PFSK-1 (cell line): ENCODE measurements around the gene RRAD.

Experiments used
- FOXP2 ChIP-seq: optimal IDR thresholded peaks from 2 replicates; pipeline ENCODE3; 2011; ENCODE audit warnings: borderline replicate concordance, control low read depth, inconsistent platforms; ENCODE audit not compliant: insufficient read depth; ENCODE audit errors: extremely low read length, extremely low read depth
- POLR2AphosphoS5 ChIP-seq: IDR thresholded peaks from 2 replicates; pipeline ENCODE4 v1.6.1; 2012; ENCODE audit warnings: low read depth, mild to moderate bottlenecking, control low read depth, low read length, moderate library complexity
- REST ChIP-seq, 2 experiments: IDR thresholded peaks; 2 replicates each; pipeline versions ENCODE4 v1.6.1 to v1.8.0; 2011 to 2012; ENCODE audit warnings: low read depth in 2 of 2, low read length in 2 of 2, control low read depth in 1 of 2, inconsistent platforms in 1 of 2, mild to moderate bottlenecking in 1 of 2, moderate library complexity in 1 of 2; ENCODE audit not compliant: insufficient read depth in 1 of 2
- SIN3A ChIP-seq: IDR thresholded peaks from 2 replicates; pipeline ENCODE4 v1.6.1; 2012; ENCODE audit warnings: mild to moderate bottlenecking, low read length, moderate library complexity, borderline replicate concordance; ENCODE audit not compliant: insufficient read depth
- TAF1 ChIP-seq: IDR thresholded peaks from 2 replicates; pipeline ENCODE4 v1.6.1; 2012; ENCODE audit warnings: low read length, control low read depth, borderline replicate concordance; ENCODE audit not compliant: insufficient read depth

RRAD gene

DNA sequence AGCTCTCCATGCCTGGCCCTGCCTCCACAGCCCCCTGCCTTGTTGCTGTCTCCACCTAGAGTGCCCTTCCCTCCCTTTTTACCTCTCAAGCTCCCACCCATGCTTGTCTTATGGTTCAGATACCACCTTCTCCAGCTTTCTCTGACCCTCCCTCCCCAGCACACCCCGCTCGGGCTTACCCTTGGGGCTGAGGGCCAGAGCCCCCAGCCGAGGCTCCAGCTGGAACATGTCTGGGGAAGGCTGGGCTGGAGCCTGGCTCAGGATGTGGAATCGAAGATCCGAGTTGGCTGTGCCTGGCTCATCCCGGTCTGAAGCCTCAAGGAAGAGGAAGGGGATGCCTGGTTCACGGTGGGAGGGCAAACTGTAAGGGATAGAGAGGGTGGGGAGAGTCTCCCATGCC, 10.3 kb downstream of the RRAD start:
- TF ChIP-seq POLR2AphosphoS5 (no peak), REST (IDR thresholded peaks at IDR 0.05; ENCODE audit: insufficient read depth in 1 of 2, low read depth in 2 of 2, low read length in 2 of 2) (no peak), FOXP2 (no peak), TAF1 (no peak), SIN3A (no peak)

DNA sequence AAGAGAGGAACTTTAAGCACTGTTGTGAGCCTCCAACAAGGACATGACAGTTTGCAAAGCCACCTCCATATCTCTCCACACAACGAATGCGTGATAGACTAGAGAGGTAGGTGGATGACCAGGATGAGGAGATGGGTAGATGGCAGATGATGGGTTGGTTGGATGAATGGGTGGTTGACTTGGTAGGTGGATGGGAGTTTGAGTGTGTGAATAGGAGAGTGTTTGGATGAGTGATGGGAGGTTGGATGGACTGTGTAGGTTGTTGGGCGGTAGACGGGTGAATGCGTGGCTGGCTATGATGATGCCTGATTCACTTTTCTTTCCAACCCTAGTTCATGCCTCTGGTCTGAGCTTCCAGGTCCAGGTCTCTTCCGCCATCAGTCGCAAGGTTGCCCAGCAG, 10.8 kb downstream of the RRAD start:
- TF ChIP-seq SIN3A (no peak), POLR2AphosphoS5 (no peak), TAF1 (no peak), REST (IDR thresholded peaks at IDR 0.05; ENCODE audit: insufficient read depth in 1 of 2, low read depth in 2 of 2, low read length in 2 of 2) (no peak), FOXP2 (no peak)

DNA sequence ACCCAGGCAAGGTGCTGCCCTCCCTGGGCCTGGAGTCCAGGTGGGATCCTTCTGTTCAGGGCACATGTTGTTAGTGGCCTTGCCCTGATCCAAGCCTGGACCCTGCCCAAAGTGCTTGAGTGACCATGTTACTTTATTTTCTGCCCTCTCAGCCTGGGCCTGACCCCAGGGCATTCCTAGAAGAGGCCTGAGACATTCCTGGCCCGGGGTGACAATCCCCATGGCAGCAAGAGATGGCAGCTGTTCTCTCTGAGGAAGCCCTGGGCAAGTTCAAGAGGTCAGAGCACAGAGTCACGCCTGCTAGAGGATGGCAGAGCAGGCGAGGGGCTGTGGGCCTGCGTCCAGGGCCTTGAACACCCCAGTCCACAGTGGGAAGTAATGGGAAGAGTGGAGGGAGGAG, 11.6 kb downstream of the RRAD start:
- no peak for TF ChIP-seq FOXP2
- TF ChIP-seq SIN3A, result no peak
- no peak for TF ChIP-seq REST (IDR thresholded peaks at IDR 0.05; ENCODE audit: insufficient read depth in 1 of 2, low read depth in 2 of 2, low read length in 2 of 2)
- TF ChIP-seq TAF1, result no peak
- no peak for TF ChIP-seq POLR2AphosphoS5

DNA sequence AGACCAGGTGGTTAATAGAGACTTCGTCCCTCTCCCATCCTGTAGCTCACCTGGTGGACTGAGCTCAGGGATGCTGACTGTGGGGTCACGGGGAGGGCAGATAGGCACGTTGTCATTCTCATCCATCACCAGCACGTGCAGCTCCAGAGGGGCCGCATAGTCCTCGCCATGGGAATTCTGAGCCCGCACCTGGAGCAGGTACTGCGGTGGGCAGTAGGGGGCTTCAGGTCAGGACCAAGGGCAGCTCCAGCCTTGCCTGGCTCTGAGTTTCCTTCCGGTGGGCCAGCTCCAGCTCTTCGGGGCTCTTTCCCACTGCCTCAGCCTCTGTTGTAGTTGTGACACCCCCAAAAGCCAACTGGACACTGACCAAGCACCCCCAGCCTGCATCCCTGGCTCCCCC, 12.3 kb downstream of the RRAD start:
- peak; percentile 43 to 80; a peak in 3 of 4 replicates for TF ChIP-seq REST (IDR thresholded peaks at IDR 0.05; ENCODE audit: insufficient read depth in 1 of 2, low read depth in 2 of 2, low read length in 2 of 2)
- no peak for TF ChIP-seq TAF1
- no peak for TF ChIP-seq POLR2AphosphoS5
- no peak for TF ChIP-seq SIN3A
- TF ChIP-seq FOXP2, result no peak

GRCh38 chr16:66911801-66912200, 13.5 kb downstream of the RRAD start:
- no peak for TF ChIP-seq TAF1
- no peak for TF ChIP-seq POLR2AphosphoS5
- TF ChIP-seq FOXP2, result no peak
- TF ChIP-seq REST (IDR thresholded peaks at IDR 0.05; ENCODE audit: insufficient read depth in 1 of 2, low read depth in 2 of 2, low read length in 2 of 2), result no peak
- no peak for TF ChIP-seq SIN3A
